T-cell (primary cell): ENCODE data around the gene NHS. TPM values are rescaled to one million over a fixed set of nuclear protein-coding genes. Genes with fewer than 3 reads are reported as not detected.

Experiments used
- ATAC-seq, 4 experiments: fragments of 200-7000 bp in 3 of 4; fragments of 150-1000 bp in 1 of 4; cut with Tn5 transposase; replicated peaks in 1 of 4; 1 replicate in 3 of 4; 2 replicates in 1 of 4; pipeline ENCODE4 v1.10.0; 2021; ENCODE audit warnings: moderate library complexity in 3 of 4, mild to moderate bottlenecking in 2 of 4, moderate number of reproducible peaks in 1 of 4
- CTCF ChIA-PET, 2 donors: fragments of 300-600 bp; sonication (Branson Sonifier 250); formaldehyde crosslinking; loops; one replicate each; lab custom pipeline; 2022; ENCODE audit warnings: antibody characterized with exemption in 2 of 2; lab: Charles Lee
- POLR2A ChIA-PET, 2 donors: fragments of 300-600 bp; sonication (Branson Sonifier 250); formaldehyde crosslinking; loops; one replicate each; lab custom pipeline; 2022; ENCODE audit warnings: antibody characterized with exemption in 2 of 2; lab: Charles Lee
- DNase-seq, 35 experiments: peaks; one replicate each; pipeline versions ENCODE4 v3.0.0 to v3.0.0-alpha.2; 2013 to 2023
- H3K27ac ChIP-seq: one replicate; pipeline ENCODE4 v1.5.1; 2013; ENCODE audit warnings: low read length
- H3K27me3 ChIP-seq, 2 experiments: replicated peaks in 1 of 2; 1 replicate in 1 of 2; 2 replicates in 1 of 2; pipeline versions ENCODE4 v1.6.1 to v1.7.0; 2013; ENCODE audit warnings: low read length in 1 of 2, mixed read lengths in 1 of 2; ENCODE audit not compliant: control insufficient read depth in 2 of 2, insufficient read depth in 2 of 2; ENCODE audit errors: extremely low read depth in 1 of 2
- H3K36me3 ChIP-seq, 2 donors: 1 replicate in 1 of 2; 2 replicates in 1 of 2; pipeline versions ENCODE4 v1.6.1 to v1.7.0; 2013; ENCODE audit warnings: low read length in 1 of 2; ENCODE audit not compliant: control insufficient read depth in 2 of 2, insufficient read depth in 1 of 2; ENCODE audit errors: extremely low read depth in 1 of 2
- H3K4me1 ChIP-seq, 2 experiments: 1 replicate in 1 of 2; 2 replicates in 1 of 2; pipeline versions ENCODE4 v1.6.1 to v1.7.0; 2013; ENCODE audit warnings: low read length in 2 of 2, mixed read lengths in 1 of 2; ENCODE audit not compliant: insufficient read depth in 2 of 2, control insufficient read depth in 1 of 2; ENCODE audit errors: extremely low read depth in 1 of 2
- H3K4me3 ChIP-seq, 2 donors: 1 replicate in 1 of 2; 2 replicates in 1 of 2; pipeline versions ENCODE4 v1.5.1 to v1.7.0; 2013; ENCODE audit warnings: mild to moderate bottlenecking in 2 of 2, low read length in 1 of 2, moderate library complexity in 1 of 2; ENCODE audit not compliant: control insufficient read depth in 1 of 2; ENCODE audit errors: extremely low read depth in 1 of 2
- H3K9me3 ChIP-seq: 2 replicates; pipeline ENCODE4 v1.7.0; 2013
- H3K27ac Mint-ChIP-seq, 2 donors: one replicate each; pipeline ENCODE4 v1.8.0; 2020 to 2021; ENCODE audit warnings: mild to moderate bottlenecking in 2 of 2, mixed read lengths in 2 of 2
- H3K27me3 Mint-ChIP-seq, 2 donors: one replicate each; pipeline ENCODE4 v1.8.0; 2021 to 2022; ENCODE audit warnings: mixed read lengths in 2 of 2
- H3K36me3 Mint-ChIP-seq: one replicate; pipeline ENCODE4 v1.8.0; 2021; ENCODE audit warnings: mixed read lengths
- H3K4me1 Mint-ChIP-seq, 3 donors: one replicate each; pipeline ENCODE4 v1.8.0; 2020 to 2022; ENCODE audit warnings: mixed read lengths in 3 of 3, mild to moderate bottlenecking in 1 of 3
- H3K4me3 Mint-ChIP-seq, 3 donors: one replicate each; pipeline ENCODE4 v1.8.0; 2020 to 2022; ENCODE audit warnings: mild to moderate bottlenecking in 3 of 3, mixed read lengths in 3 of 3, moderate library complexity in 3 of 3
- H3K9me3 Mint-ChIP-seq, 3 donors: one replicate each; pipeline ENCODE4 v1.8.0; 2020 to 2022; ENCODE audit warnings: mixed read lengths in 3 of 3
- WGBS: methylation state at CpG from one replicate; pipeline ENCODE4 v1.1.5; 2013; ENCODE audit warnings: missing lambda C conversion rate; ENCODE audit not compliant: insufficient coverage; 5-methylcytosine and 5-hydroxymethylcytosine counted together
- total RNA-seq, 35 experiments: library from RNA in 6 of 35; stranded (reverse) in 6 of 35; fragments of 120-200 nt in 1 of 35; gene quantifications; one replicate each; pipeline versions ENCODE4 v1.2.1 to v1.2.4 and lab custom pipeline; 2013 to 2026

The NHS gene
- total RNA-seq, 5 donors from 2014 or later (not counting 1 experiment from before 2014, with no cell fraction given): 0.03 to 0.20 (median 0.11) TPM; not detected in 1

GRCh38 chrX:17484592-17484991 lies 109.6 kb downstream of the NHS start:
- no CpG with 5 or more reads among the region's 1 CpG for WGBS
- ChIA-PET CTCF (no interaction called here), POLR2A (interaction anchor here in 1 of 2 donors (0.6 kb wide), 1 partner anchor 16 kb away, joined by 3 read pairs; no protein-coding TSS in a partner anchor)
- no peaks in the 10 kb centered on the region for H3K9me3 Mint-ChIP-seq
- H3K9me3 ChIP-seq: no peaks in the 10 kb centered on the region
- no peak for DNase-seq
- H3K36me3 Mint-ChIP-seq: no peaks in the 10 kb centered on the region
- H3K4me1 ChIP-seq: no peaks in the 10 kb centered on the region
- no peaks in the 10 kb centered on the region for H3K36me3 ChIP-seq
- H3K4me3 Mint-ChIP-seq: no peak overlapping the region
- H3K4me3 ChIP-seq: no peak overlapping the region
- ATAC-seq: no peak
- no peaks in the 10 kb centered on the region for H3K27me3 ChIP-seq
- no peaks in the 10 kb centered on the region for H3K4me1 Mint-ChIP-seq
- H3K27ac ChIP-seq: no peak overlapping the region
- peaks cover 0 to 14% of the 10 kb centered on the region in 2 donors for H3K27me3 Mint-ChIP-seq
- H3K27ac Mint-ChIP-seq: no peak overlapping the region

- H3K4me1 ChIP-seq: no peaks in the 10 kb centered on the region
- Mint-ChIP-seq H3K27ac (no peak overlapping the region), H3K4me1 (no peaks in the 10 kb centered on the region), H3K9me3 (no peaks in the 10 kb centered on the region), H3K36me3 (no peaks in the 10 kb centered on the region), H3K27me3 (peaks cover 0 to 14% of the 10 kb centered on the region in 2 donors), H3K4me3 (no peak overlapping the region)
- ChIA-PET POLR2A (interaction anchor here in 1 of 2 donors (0.6 kb wide), 1 partner anchor 17 kb away, joined by 3 read pairs; no protein-coding TSS in a partner anchor), CTCF (no interaction called here)
- WGBS: 92% methylated on average over 4 of the region's 5 CpGs
- DNase-seq (no peak), ATAC-seq (no peak)
- H3K4me3 ChIP-seq: no peak overlapping the region
- H3K9me3 ChIP-seq: no peaks in the 10 kb centered on the region
- H3K36me3 ChIP-seq: no peaks in the 10 kb centered on the region
- H3K27me3 ChIP-seq: no peaks in the 10 kb centered on the region
- no peak overlapping the region for H3K27ac ChIP-seq
These were observed 110.4 kb downstream of the NHS start for GRCh38 chrX:17485391-17485790.

DNA sequence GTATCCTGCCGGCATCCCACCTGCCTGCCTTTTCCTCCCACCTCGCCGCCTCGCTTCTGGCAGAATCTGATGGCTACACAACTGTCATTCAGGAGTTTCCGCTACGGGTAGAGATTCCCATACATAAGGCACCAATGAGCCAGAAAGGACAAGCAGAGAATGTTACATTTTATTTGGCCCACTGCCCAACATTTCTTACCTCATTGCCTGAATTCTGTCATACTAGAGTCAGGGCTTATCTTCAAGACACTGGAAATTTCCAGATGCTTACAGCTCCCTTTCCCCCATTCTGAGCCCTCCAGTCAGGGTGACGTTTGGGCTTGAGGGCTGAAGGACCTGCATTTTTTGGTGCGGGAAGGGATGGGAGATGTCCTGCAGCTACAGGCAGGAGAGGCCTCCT lies 113.0 kb downstream of the NHS start:
- H3K27me3 Mint-ChIP-seq: peaks cover 0 to 10% of the 10 kb centered on the region in 2 donors
- Histone ChIP-seq H3K27ac (no peak overlapping the region), H3K27me3 (no peaks in the 10 kb centered on the region), H3K4me3 (no peak overlapping the region), H3K4me1 (no peaks in the 10 kb centered on the region), H3K36me3 (no peaks in the 10 kb centered on the region), H3K9me3 (no peaks in the 10 kb centered on the region)
- peaks cover 0 to 13% (median 4%) of the 10 kb centered on the region in 3 donors for H3K9me3 Mint-ChIP-seq
- no peaks in the 10 kb centered on the region for H3K36me3 Mint-ChIP-seq
- no peak overlapping the region for H3K4me3 Mint-ChIP-seq
- no peak for ATAC-seq
- no peaks in the 10 kb centered on the region for H3K4me1 Mint-ChIP-seq
- ChIA-PET CTCF (no interaction called here), POLR2A (no interaction called here)
- 100% methylated on average over 4 of the region's 8 CpGs for WGBS
- no peak overlapping the region for H3K27ac Mint-ChIP-seq
- DNase-seq: no peak

- H3K9me3 ChIP-seq: no peaks in the 10 kb centered on the region
- WGBS: no CpG with 5 or more reads among the region's 1 CpG
- no peak for ATAC-seq
- no peaks in the 10 kb centered on the region for H3K36me3 ChIP-seq
- no peak for DNase-seq
- no peaks in the 10 kb centered on the region for H3K4me1 Mint-ChIP-seq
- H3K27me3 Mint-ChIP-seq: peaks cover 3 to 19% of the 10 kb centered on the region in 2 donors
- H3K4me3 ChIP-seq: no peak overlapping the region
- POLR2A ChIA-PET: no interaction called here
- no peak overlapping the region for H3K27ac Mint-ChIP-seq
- H3K4me1 ChIP-seq: no peaks in the 10 kb centered on the region
- CTCF ChIA-PET: no interaction called here
- H3K9me3 Mint-ChIP-seq: peaks cover 0 to 13% (median 4%) of the 10 kb centered on the region in 3 donors
- H3K27ac ChIP-seq: no peak overlapping the region
- no peak overlapping the region for H3K4me3 Mint-ChIP-seq
- no peaks in the 10 kb centered on the region for H3K36me3 Mint-ChIP-seq
- peaks cover 0 to 3% of the 10 kb centered on the region in 2 experiments for H3K27me3 ChIP-seq
These were observed 119.2 kb downstream of the NHS start for GRCh38 chrX:17494216-17494615.

GRCh38 chrX:17495052-17495451 lies 120.1 kb downstream of the NHS start:
- no peaks in the 10 kb centered on the region for H3K4me1 ChIP-seq
- ATAC-seq: no peak
- no peak overlapping the region for H3K4me3 Mint-ChIP-seq
- H3K4me1 Mint-ChIP-seq: no peaks in the 10 kb centered on the region
- H3K27me3 ChIP-seq: peaks cover 0 to 3% of the 10 kb centered on the region in 2 experiments
- no peak overlapping the region for H3K27ac ChIP-seq
- H3K9me3 Mint-ChIP-seq: peaks cover 0 to 13% (median 4%) of the 10 kb centered on the region in 3 donors
- DNase-seq: no peak
- H3K9me3 ChIP-seq: no peaks in the 10 kb centered on the region
- H3K27ac Mint-ChIP-seq: no peak overlapping the region
- no peak overlapping the region for H3K4me3 ChIP-seq
- ChIA-PET CTCF (no interaction called here), POLR2A (no interaction called here)
- H3K36me3 ChIP-seq: no peaks in the 10 kb centered on the region
- WGBS: no CpG with 5 or more reads among the region's 2 CpGs
- peaks cover 3 to 19% of the 10 kb centered on the region in 2 donors for H3K27me3 Mint-ChIP-seq
- H3K36me3 Mint-ChIP-seq: no peaks in the 10 kb centered on the region

GRCh38 chrX:17496407-17496806 lies 121.4 kb downstream of the NHS start:
- H3K27ac Mint-ChIP-seq: no peak overlapping the region
- ChIA-PET POLR2A (no interaction called here), CTCF (no interaction called here)
- WGBS: no CpG with 5 or more reads among the region's 1 CpG
- peaks cover 0 to 3% of the 10 kb centered on the region in 2 experiments for H3K27me3 ChIP-seq
- DNase-seq (no peak), ATAC-seq (no peak)
- no peaks in the 10 kb centered on the region for H3K36me3 Mint-ChIP-seq
- peaks cover 0 to 4% (median 4%) of the 10 kb centered on the region in 3 donors for H3K9me3 Mint-ChIP-seq
- H3K27me3 Mint-ChIP-seq: peaks cover 3 to 19% of the 10 kb centered on the region in 2 donors
- no peaks in the 10 kb centered on the region for H3K9me3 ChIP-seq
- no peak overlapping the region for H3K4me3 Mint-ChIP-seq
- H3K4me1 ChIP-seq: no peaks in the 10 kb centered on the region
- no peaks in the 10 kb centered on the region for H3K4me1 Mint-ChIP-seq
- no peak overlapping the region for H3K4me3 ChIP-seq
- no peaks in the 10 kb centered on the region for H3K36me3 ChIP-seq
- no peak overlapping the region for H3K27ac ChIP-seq

DNA sequence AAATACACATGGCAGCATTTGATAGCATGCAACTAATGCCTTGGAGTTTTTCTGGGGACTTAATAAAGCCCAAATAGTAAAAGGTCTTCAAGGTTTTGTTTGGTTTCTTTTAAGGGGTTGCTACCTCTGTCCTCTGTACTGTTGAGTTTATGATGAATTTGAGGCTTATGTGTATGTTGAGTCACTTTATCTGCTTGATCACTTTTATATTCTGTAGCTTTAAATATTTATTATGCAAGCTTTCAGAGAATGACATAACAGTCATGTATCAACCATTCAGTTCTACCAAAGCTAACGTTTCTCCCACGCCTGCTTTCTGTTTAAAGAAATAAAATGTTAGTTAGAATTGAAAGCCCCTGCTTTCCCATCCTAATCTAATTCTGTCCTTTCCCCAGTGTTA lies 122.2 kb downstream of the NHS start:
- Histone ChIP-seq H3K4me3 (no peak overlapping the region), H3K27me3 (peaks cover 0 to 3% of the 10 kb centered on the region in 2 experiments), H3K9me3 (no peaks in the 10 kb centered on the region), H3K4me1 (no peaks in the 10 kb centered on the region), H3K36me3 (no peaks in the 10 kb centered on the region), H3K27ac (no peak overlapping the region)
- ChIA-PET CTCF (no interaction called here), POLR2A (no interaction called here)
- DNase-seq: no peak
- Mint-ChIP-seq H3K27me3 (peaks cover 3 to 19% of the 10 kb centered on the region in 2 donors), H3K4me1 (no peaks in the 10 kb centered on the region), H3K36me3 (no peaks in the 10 kb centered on the region), H3K4me3 (no peak overlapping the region), H3K9me3 (peaks cover 0 to under 1% (median under 1%) of the 10 kb centered on the region in 3 donors), H3K27ac (no peak overlapping the region)
- no CpG with 5 or more reads among the region's 2 CpGs for WGBS
- ATAC-seq: no peak
